DMS53 treated with DMSO at 0.1 percent for 48 hours (cell line): Measurements from ENCODE around the gene OR7A10.
"Not testable (repeated sequence)": the region's sequence is repeated elsewhere in the genome, so short reads cannot be mapped to it uniquely, and the experiment has no call there.

Experiments used
- DNase-seq: peaks from one replicate; lab custom pipeline; 2025; ENCODE audit not compliant: unreplicated experiment; lab: John Stamatoyannopoulos, UW

OR7A10 gene

DNA sequence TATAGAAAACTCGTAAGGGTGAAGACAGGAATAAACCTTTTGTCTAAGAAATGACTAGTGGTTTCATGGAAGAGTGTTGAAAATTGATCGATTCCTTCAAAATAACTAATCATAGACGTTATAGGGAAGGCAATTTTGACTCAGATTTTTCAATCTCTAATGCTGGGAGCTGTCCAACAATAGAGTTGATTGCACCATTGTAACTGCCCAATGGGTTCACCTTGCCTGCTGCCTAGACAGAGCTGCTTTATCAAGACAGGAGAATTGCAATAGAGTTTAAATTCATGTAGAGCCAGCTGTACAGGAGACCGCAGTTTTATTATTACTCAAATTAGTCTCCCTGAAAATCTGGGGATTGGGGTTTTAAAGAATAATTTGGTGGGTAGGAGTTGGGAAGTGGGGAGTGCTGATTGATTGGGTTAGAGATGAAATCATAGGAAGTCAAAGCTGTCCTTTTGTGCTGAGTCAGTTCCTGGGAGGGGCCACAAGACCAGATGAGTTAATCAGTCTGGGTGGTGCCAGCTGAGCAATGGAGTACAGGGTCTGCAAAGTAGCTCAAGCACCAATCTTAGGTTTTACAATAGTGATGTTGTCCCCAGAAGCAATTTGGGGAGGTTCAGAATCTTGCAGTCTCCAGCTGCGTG is 53.5 kb downstream of the OR7A10 start:
- DNase-seq: no peak

DNA sequence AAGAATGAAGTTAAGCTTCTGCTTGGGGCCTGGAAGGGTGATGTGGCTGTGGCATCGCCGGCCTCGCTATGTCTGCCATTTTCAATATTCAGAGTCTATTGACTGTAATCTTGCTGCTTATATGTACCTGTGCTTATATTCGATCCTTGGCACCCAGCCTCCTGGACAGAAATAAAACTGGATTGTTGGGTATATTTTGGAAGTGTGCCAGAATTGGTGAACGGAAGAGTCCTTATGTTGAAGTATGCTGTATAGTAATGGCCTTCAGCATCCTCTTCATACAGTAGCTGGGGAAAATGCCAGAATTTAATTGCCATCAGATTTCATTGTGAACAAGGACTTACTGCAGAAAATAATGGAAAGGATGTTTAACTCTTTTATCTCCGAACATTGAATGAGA is 56.5 kb downstream of the OR7A10 start:
- not testable (repeated sequence) for DNase-seq
